NCI-H146 treated with DMSO at 0.1 percent for 48 hours (cell line): ENCODE data around the gene EIF1.
"Not testable (repeated sequence)": the region's sequence is repeated elsewhere in the genome, so short reads cannot be mapped to it uniquely, and the experiment has no call there.

Experiments used
- DNase-seq: peaks from one replicate; lab custom pipeline; 2025; ENCODE audit not compliant: unreplicated experiment; lab: John Stamatoyannopoulos, UW

EIF1 gene

GRCh38 chr17:41697122-41697962, 8.7 kb downstream of the EIF1 start:
- DNase-seq, result no peak

GRCh38 chr17:41700843-41701242, 12.2 kb downstream of the EIF1 start:
- DNase-seq, result not testable (repeated sequence)

GRCh38 chr17:41702712-41703111, 14.0 kb downstream of the EIF1 start:
- DNase-seq, result no peak

GRCh38 chr17:41705271-41705991, 16.7 kb downstream of the EIF1 start:
- DNase-seq, result no peak

- DNase-seq, result no peak
Measured at GRCh38 chr17:41707803-41708669, 19.4 kb downstream of the EIF1 start.

GRCh38 chr17:41710472-41711090, 21.9 kb downstream of the EIF1 start:
- peak; percentile 40 for DNase-seq

GRCh38 chr17:41711669-41712400, 23.1 kb downstream of the EIF1 start, which contains the start of gene GAST:
Gene GAST (plus strand): TSS chr17:41712331. CDS start chr17:41715437, 3,106 bp downstream.
- DNase-seq, result no peak

- DNase-seq, result no peak
Measured at GRCh38 chr17:41717408-41718286, 29.0 kb downstream of the EIF1 start.

GRCh38 chr17:41718287-41718645, 29.6 kb downstream of the EIF1 start:
- DNase-seq, result no peak

- DNase-seq, result no peak
Measured at GRCh38 chr17:41722231-41722630, 33.5 kb downstream of the EIF1 start.

- no peak for DNase-seq
Measured at GRCh38 chr17:41723801-41724475, 35.3 kb downstream of the EIF1 start.

GRCh38 chr17:41724476-41725050, 35.9 kb downstream of the EIF1 start:
- DNase-seq, result peak; percentile 72

- DNase-seq, result no peak
Measured at GRCh38 chr17:41725134-41725533, 36.4 kb downstream of the EIF1 start.

GRCh38 chr17:41728056-41728455, 39.4 kb downstream of the EIF1 start:
- DNase-seq, result no peak

GRCh38 chr17:41730479-41730878, 41.8 kb downstream of the EIF1 start:
- no peak for DNase-seq

GRCh38 chr17:41731836-41732235, 43.2 kb downstream of the EIF1 start:
- no peak for DNase-seq

GRCh38 chr17:41733348-41734138, 44.9 kb downstream of the EIF1 start:
- no peak for DNase-seq
